ENCODE measurements around the gene XRN1. TPM values are rescaled to one million over a fixed set of nuclear protein-coding genes. Genes with fewer than 3 reads are reported as not detected.

XRN1 gene
- total and polyA plus RNA-seq, 2 of the 8 experiments (the other 6 are each of a cell fraction or from before 2014, with no cell fraction given), result 1.9 to 17.2 TPM

DNA sequence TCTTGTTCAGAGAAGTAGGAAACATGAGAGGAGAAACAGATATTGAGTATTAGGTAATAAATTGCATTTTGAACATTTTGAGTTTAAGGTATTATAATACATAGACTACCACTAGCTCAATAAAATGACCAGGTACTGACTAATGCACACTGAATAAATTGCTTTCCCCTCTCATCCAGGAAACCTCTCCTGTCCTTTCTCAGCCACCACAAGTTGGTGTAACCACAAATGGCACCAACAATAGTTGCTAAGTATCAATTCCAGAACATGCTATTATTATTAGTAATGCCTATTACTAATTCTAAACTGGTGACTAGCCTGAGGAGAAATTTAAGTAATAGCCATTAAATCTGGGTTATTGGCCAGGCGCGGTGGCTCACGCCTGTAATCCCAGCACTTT is 47.3 kb upstream of the XRN1 start (continued):
- TF ChIP-seq, protein P1, sequence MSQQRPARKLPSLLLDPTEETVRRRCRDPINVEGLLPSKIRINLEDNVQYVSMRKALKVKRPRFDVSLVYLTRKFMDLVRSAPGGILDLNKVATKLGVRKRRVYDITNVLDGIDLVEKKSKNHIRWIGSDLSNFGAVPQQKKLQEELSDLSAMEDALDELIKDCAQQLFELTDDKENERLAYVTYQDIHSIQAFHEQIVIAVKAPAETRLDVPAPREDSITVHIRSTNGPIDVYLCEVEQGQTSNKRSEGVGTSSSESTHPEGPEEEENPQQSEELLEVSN (IDR thresholded peaks at IDR 0.05), result no peak
- TF ChIP-seq RFX5 (IDR thresholded peaks at IDR 0.05; ENCODE audit: borderline replicate concordance, low read depth, low read length), result no peak
- no peak for TF ChIP-seq SP2 (IDR thresholded peaks at IDR 0.05; ENCODE audit: low read length)
